Inflammatory macrophage treated with lipopolysaccharide for 1 hour (primary cell): ENCODE results near the gene HOXB3.

Experiments used
- DNase-seq, 2 donors: peaks; one replicate each; pipeline ENCODE4 v3.0.0-alpha.2; 2020 to 2022

The HOXB3 gene

GRCh38 chr17:48611681-48612455 is 21.8 kb upstream of the HOXB3 start:
- DNase-seq = no peak

- DNase-seq = no peak
Measured at GRCh38 chr17:48611213-48611612, 21.2 kb upstream of the HOXB3 start.

- peak in 1 of 2 donors; percentile 56 for DNase-seq
Measured at GRCh38 chr17:48610282-48611211, 20.5 kb upstream of the HOXB3 start, which contains the start of gene HOXB7. TSS of gene HOXB7 (minus strand) at chr17:48611017. CDS start at chr17:48610918, 99 bp downstream.

- DNase-seq = no peak
Measured at GRCh38 chr17:48609759-48610281, 19.8 kb upstream of the HOXB3 start.

GRCh38 chr17:48609033-48609432 is 19.0 kb upstream of the HOXB3 start:
- no peak for DNase-seq

GRCh38 chr17:48608494-48608834 is 18.4 kb upstream of the HOXB3 start:
- no peak for DNase-seq

- no peak for DNase-seq
Measured at GRCh38 chr17:48606892-48607614, 17.0 kb upstream of the HOXB3 start.

GRCh38 chr17:48605991-48606891 is 16.2 kb upstream of the HOXB3 start:
- no peak for DNase-seq

GRCh38 chr17:48605409-48605919 is 15.4 kb upstream of the HOXB3 start:
- DNase-seq = no peak

- no peak for DNase-seq
Measured at GRCh38 chr17:48604770-48605329, 14.8 kb upstream of the HOXB3 start, which contains the start of gene HOXB6. TSS of gene HOXB6 (minus strand) at chr17:48604986. CDS start at chr17:48598150, 6,836 bp downstream.

GRCh38 chr17:48603959-48604769 is 14.1 kb upstream of the HOXB3 start:
- DNase-seq = no peak

GRCh38 chr17:48601539-48602425 is 11.7 kb upstream of the HOXB3 start:
- no peak for DNase-seq

GRCh38 chr17:48601207-48601538 is 11.1 kb upstream of the HOXB3 start:
- DNase-seq = no peak

GRCh38 chr17:48600244-48601098 is 10.4 kb upstream of the HOXB3 start:
- no peak for DNase-seq

GRCh38 chr17:48599354-48599753 is 9.3 kb upstream of the HOXB3 start:
- DNase-seq = no peak

GRCh38 chr17:48598736-48599135 is 8.7 kb upstream of the HOXB3 start:
- no peak for DNase-seq

GRCh38 chr17:48597778-48598631 is 8.0 kb upstream of the HOXB3 start:
- peak; percentile 30 to 38 for DNase-seq

- no peak for DNase-seq
Measured at GRCh38 chr17:48597528-48597777, 7.4 kb upstream of the HOXB3 start.
